Measurements from ENCODE around the gene PKLR.
"Not testable (repeated sequence)": the region's sequence is repeated elsewhere in the genome, so short reads cannot be mapped to it uniquely, and the experiment has no call there.

PKLR gene

DNA sequence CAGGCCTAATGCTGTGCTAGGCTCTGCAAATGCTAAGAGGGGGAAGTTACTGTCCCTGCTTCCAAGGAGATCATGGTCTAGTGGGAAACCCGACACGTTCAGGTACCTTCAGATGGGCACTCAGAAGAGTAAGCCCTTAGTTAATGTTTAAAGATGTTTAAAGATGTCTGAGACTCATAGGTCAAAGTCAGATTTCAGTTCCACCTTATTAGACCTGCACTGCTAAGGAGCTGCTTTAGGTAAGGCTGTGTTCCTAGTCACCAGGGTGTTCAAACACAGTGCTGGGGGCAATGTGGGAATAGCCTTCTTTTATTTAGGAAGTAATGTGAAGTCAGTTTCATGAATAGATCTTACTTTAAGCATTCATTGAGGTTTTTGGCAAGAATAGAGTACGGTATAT lies 15.7 kb upstream of the PKLR start:
- DNase-seq = no peak

DNA sequence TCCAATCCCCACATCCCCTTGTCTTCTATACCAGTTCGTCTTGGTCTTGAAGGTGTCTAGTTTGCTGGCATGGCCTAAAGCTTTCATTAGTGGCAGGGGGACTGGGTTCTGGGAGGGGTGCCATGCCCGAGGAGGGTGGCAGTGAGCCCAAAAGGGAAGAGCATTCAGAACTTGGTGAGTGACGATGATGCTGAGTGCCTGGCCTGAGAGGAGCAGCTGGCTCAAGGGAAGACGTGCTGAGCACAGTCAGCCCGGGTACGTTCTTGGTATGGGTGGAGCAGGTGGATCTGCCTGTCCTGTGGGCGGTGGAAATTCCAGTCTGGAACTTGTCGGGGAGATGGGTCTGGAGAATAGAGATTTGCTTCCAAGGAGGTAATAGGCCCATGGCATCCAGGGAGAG lies 12.0 kb upstream of the PKLR start:
- DNase-seq = no peak

GRCh38 chr1:155309423-155310021 lies 8.3 kb upstream of the PKLR start:
- no peak for DNase-seq

- DNase-seq = peak; percentile 99
Measured at GRCh38 chr1:155308493-155309422, 7.5 kb upstream of the PKLR start, which contains the start of gene FDPS. TSS of gene FDPS (plus strand) at chr1:155308866. CDS start at chr1:155309790, 924 bp downstream.

GRCh38 chr1:155307247-155307740 lies 6.1 kb upstream of the PKLR start:
- peak; percentile 12 for DNase-seq

- no peak for DNase-seq
Measured at GRCh38 chr1:155305881-155306391, 4.7 kb upstream of the PKLR start.

GRCh38 chr1:155304558-155305063 lies 3.4 kb upstream of the PKLR start:
- no peak for DNase-seq

DNA sequence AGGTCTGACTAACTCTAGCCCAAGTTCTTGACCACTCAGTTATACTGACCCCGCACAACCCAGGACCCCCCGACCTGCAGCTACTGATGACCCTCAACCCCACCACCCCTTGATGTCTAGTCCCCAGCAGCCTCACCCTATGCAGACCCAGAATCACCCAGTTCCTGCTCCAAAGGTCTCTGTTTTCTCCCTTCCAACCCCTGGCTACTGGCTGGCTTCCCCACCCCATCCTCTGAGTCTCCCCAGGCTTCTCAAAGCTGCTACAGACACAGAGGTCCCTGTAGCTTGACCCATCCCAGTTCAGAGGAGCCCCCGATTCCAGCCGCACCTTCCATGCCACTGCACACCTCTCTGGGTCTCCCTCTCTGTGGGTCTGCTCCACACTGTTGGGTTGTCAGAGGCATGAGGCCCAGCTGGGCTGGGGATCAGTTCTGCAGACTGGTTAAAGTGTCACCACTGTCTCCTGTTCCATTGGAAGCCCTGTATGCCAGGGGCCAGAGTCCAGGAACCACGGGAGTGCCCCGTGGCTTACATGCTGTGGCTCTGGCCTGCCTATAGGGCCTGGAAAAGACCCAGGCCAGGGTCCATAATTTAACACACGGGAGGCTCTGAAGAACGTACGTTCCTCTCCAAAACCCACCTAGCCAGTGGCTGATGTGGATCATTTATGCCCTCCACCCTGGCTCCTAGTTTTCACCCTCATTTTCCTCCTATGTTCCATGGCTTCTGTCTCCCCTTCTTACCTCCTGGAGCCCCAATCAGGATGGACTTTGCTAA lies 497 bp downstream of the PKLR start:
- no peak for DNase-seq

- no peak for DNase-seq
Measured at GRCh38 chr1:155300024-155300423, 1.2 kb downstream of the PKLR start.

DNA sequence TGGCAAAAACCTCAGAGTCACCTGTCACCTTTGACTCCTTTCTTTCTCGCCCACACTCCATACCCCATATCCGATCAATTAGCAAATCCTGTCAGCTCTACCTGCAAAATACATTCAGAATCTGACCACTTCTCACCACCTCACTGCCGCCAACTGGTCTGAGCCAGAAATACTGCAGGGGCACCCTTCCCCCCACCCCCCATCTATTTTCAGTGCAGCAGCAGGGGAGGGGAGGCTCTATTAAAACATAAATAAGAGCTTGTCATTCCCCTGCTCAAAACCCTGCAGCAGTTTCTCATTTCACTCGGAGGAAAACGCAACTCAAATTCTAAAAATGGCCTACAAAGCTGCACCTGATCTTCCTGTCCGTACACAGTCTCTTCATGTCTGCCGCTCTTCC lies 3.9 kb downstream of the PKLR start:
- DNase-seq = no peak

DNA sequence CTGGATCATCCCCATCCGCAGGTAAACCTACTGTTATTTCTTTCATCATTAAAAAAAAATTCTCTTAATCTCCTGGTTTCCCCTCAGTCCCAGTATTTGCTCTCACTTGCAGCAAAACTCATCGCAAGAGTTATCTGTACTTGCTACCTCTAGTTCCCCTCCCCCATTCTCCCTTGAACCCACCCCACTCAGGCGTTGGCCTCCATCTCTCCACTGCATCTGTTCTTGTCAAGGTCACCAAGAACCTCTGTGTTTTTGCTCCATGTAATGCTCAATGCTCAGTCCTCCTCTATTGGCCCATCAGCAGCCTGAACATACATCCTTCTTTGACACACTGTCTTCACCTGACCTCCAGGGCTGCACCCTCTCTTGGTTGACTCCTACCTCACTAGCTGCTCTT lies 4.6 kb downstream of the PKLR start:
- DNase-seq = no peak

GRCh38 chr1:155295942-155296267 lies 5.3 kb downstream of the PKLR start:
- DNase-seq = no peak

- no peak for DNase-seq
Measured at GRCh38 chr1:155295183-155295941, 5.9 kb downstream of the PKLR start.

- no peak for DNase-seq
Measured at GRCh38 chr1:155294520-155295182, 6.6 kb downstream of the PKLR start.

GRCh38 chr1:155293086-155293749 lies 8.0 kb downstream of the PKLR start:
- DNase-seq = no peak

DNA sequence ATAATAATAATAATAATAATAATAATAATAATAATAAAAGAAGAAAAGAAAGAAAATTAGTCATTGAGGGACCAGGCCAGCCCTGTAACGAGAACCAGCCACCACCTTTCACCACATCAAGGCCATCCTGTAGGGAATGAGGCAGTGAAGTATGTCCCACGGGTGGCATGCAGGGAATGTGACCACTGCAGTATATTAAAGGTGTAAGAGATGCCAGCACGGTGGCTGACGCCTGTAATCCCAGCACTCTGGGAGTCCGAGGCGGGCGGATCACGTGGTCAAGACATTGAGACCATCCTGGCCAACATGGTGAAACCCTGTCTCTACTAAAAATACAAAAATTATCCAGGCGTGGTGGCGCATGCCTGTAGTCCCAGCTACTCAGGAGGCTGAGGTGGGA lies 10.2 kb downstream of the PKLR start:
- DNase-seq = not testable (repeated sequence)

- DNase-seq = no peak
Measured at GRCh38 chr1:155287987-155288543, 13.2 kb downstream of the PKLR start.

DNA sequence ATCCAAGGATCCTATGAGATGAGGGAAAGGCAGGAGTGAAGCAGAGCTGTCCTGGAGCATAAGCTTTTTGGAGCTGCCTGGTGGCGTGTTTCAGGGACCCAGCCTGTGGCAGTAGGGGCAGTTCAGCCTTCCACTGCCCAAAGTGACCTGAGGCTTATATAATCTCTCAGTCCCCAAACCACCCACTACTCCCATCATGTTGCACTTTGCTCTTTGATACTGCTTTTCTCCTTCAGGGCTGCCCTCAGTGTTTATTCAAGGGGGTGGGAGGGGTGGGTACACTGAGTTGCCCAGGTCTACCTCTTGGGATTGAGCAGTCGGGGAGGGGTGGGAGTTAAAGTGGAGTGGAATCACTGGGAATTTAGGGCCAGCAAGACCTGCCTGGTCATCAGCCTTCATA lies 14.7 kb downstream of the PKLR start:
- no peak for DNase-seq

GRCh38 chr1:155285631-155286044 lies 15.6 kb downstream of the PKLR start:
- no peak for DNase-seq

DNA sequence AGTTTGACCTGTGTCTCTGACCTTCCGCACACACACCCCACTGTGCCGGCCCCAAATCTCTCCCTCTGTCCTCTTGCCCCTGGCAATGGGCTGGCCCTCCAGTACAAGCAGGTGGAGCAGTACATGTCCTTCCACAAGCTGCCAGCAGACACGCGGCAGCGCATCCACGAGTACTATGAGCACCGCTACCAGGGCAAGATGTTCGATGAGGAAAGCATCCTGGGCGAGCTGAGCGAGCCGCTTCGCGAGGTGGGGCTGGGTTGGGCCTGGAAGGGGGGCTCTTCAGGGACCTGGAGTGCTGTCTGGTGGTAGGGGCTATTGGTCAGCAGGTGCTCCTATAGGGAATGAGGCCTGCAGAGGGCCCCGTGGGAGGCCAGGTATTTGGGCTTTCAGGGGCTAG lies 16.2 kb downstream of the PKLR start:
- no peak for DNase-seq

DNA sequence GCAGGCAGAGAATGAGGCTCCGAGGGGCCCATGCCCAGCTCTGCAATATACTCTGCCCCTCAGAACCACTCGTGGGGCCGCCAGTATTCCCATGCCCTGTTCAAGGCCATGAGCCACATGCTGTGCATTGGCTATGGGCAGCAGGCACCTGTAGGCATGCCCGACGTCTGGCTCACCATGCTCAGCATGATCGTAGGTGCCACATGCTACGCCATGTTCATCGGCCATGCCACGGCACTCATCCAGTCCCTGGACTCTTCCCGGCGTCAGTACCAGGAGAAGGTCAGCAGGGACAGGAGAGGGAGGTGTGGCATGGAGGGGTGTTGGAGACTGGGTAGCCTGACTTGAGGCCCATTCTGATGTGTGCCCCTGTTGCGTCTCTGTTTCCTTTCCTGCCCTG lies 16.8 kb downstream of the PKLR start:
- no peak for DNase-seq

All from NCI-H1092 (cell line).